Loucy (cell line): ENCODE measurements around the gene PAFAH1B1.

Experiments used
- CTCF ChIP-seq: fragments of 200-600 bp; sonication (generic); conservative IDR thresholded peaks from 2 replicates; pipeline ENCODE4 v1.5.1; 2014; ENCODE audit warnings: mild to moderate bottlenecking, antibody characterized with exemption, low read length
- EZH2phosphoT487 ChIP-seq: fragments of 200-600 bp; IDR thresholded peaks from 2 replicates; pipeline ENCODE4 v1.6.1; 2018; ENCODE audit warnings: antibody characterized with exemption, mild to moderate bottlenecking, moderate library complexity, borderline replicate concordance

- TF ChIP-seq CTCF, result no peak
- TF ChIP-seq EZH2phosphoT487, result no peak
Measured at GRCh38 chr17:2704031-2704889, 110.8 kb downstream of the PAFAH1B1 start.
